Omental fat pad (tissue), 4 donors: ENCODE measurements around the gene TAS2R60. TPM values are rescaled to one million over a fixed set of nuclear protein-coding genes. Genes with fewer than 3 reads are reported as not detected.
"Not testable (repeated sequence)": the region's sequence is repeated elsewhere in the genome, so short reads cannot be mapped to it uniquely, and the experiment has no call there.

Experiments
- ATAC-seq: fragments of 150-250 bp; one replicate; pipeline ENCODE4 v1.9.1; 2016; ENCODE audit warnings: mild to moderate bottlenecking, moderate library complexity; ENCODE audit not compliant: low FRiP score
- DNase-seq: peaks from one replicate; pipeline ENCODE4 v3.0.0-alpha.2; 2019; ENCODE audit warnings: low spot score
- CTCF ChIP-seq, 3 donors: fragments of 450-650 bp; IDR thresholded peaks; one replicate each; pipeline ENCODE4 v1.5.1; 2016 to 2017; ENCODE audit warnings: antibody characterized with exemption in 3 of 3, mild to moderate bottlenecking in 3 of 3, moderate library complexity in 2 of 3
- total RNA-seq, 4 donors: library from RNA; depleted of rRNA; stranded (reverse); fragments of >200 nt; gene quantifications; one replicate each; pipeline ENCODE4 v1.1.0, GENCODE V29; 2016

Gene TAS2R60
- total RNA-seq, 4 donors from 2014 or later: not detected

GRCh38 chr7:143480501-143480900 is 37.2 kb downstream of the TAS2R60 start:
- no peak for TF ChIP-seq CTCF (IDR thresholded peaks at IDR 0.05)
- no peak for ATAC-seq
- no peak for DNase-seq

GRCh38 chr7:143484119-143484518 is 40.9 kb downstream of the TAS2R60 start:
- TF ChIP-seq CTCF (IDR thresholded peaks at IDR 0.05): no peak
- DNase-seq: no peak
- no peak for ATAC-seq

- ATAC-seq (no peak), DNase-seq (no peak)
- TF ChIP-seq CTCF (IDR thresholded peaks at IDR 0.05): no peak
Measured at GRCh38 chr7:143485094-143485493, 41.8 kb downstream of the TAS2R60 start.

GRCh38 chr7:143485500-143485899 is 42.2 kb downstream of the TAS2R60 start:
- ATAC-seq (no peak), DNase-seq (no peak)
- TF ChIP-seq CTCF (IDR thresholded peaks at IDR 0.05): no peak

- not testable (repeated sequence) for DNase-seq, ATAC-seq
Measured at GRCh38 chr7:143486266-143486665, 43.0 kb downstream of the TAS2R60 start.

GRCh38 chr7:143487061-143487460 is 43.8 kb downstream of the TAS2R60 start:
- DNase-seq (no peak), ATAC-seq (no peak)
- TF ChIP-seq CTCF (IDR thresholded peaks at IDR 0.05): no peak

- DNase-seq: no peak
- no peak for TF ChIP-seq CTCF (IDR thresholded peaks at IDR 0.05)
- ATAC-seq: no peak
Measured at GRCh38 chr7:143487566-143487965, 44.3 kb downstream of the TAS2R60 start.
